ENCODE measurements around the gene IGFL4.

- no peak for TF ChIP-seq CTCF (conservative IDR thresholded peaks at IDR 0.05)
- TF ChIP-seq ZFX (IDR thresholded peaks at IDR 0.05), result no peak
Observed at GRCh38 chr19:46065486-46066071, 24.8 kb upstream of the IGFL4 start.
